Measurements from ENCODE around the gene TAS2R43.
"Not testable (repeated sequence)": the region's sequence is repeated elsewhere in the genome, so short reads cannot be mapped to it uniquely, and the experiment has no call there.

TAS2R43 gene

DNA sequence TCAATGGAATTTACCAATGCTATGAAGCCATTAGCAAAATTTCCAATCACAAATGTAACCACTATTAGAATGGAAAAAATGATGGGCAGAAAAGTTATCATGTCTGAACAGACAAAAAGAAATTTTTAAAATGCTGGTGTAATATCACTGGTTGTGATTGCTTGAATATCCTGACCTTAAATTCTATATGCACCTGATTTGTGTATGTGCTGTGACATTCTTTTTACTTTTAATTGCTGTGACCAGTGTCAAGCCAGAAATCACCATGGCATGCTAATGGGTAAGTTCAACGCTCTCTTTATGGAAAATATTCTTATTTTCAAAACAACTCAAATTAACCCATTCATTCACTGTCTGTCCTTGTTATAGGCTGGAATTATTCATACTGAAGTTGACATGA is 29.9 kb downstream of the TAS2R43 start, which contains the start of gene TAS2R46:
TSS of gene TAS2R46 (minus strand) at position 101 of the 400 bp plus-strand sequence. CDS start at position 101, 0 bp downstream.
- in situ Hi-C loops (cut with MboI; ENCODE audit: low sequenced_read_pairs) = not testable (repeated sequence)

DNA sequence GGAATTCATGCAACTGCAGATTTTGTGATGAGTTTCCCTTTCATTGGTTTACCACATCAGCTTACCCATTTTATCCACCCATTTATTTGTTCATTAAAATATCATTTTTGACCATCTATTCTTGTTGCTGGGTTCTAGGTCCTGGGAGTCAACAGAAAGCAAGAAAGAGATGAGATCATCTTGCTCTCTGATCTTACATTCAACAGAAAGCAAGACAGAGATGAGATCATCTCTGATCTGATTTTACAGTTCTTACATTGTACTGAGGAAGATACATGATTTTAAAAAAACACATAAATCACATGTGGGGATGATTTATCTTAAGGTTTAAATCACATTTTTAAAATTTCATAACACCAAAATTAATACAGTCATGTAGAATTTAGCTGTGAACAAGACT is 32.3 kb downstream of the TAS2R43 start:
- in situ Hi-C loops (cut with MboI; ENCODE audit: low sequenced_read_pairs) = no loop called here

DNA sequence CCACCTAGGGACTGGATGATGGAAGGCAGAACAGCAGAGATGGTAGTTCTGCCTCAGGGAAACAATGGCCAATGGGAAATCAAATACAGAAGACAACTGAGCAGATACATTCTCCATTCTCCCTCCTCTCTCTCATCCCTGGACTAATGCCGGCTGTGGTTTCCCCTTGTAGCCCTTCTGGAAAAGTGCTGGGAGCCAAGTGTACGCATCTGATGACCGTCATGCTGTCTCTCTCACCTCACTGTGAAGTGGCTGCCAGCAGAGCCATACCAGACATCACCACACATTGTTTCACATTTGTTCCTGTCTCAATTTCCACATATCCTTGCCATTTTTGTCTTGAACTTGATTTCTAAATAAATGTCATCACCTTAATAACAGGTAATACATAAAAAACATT is 33.1 kb downstream of the TAS2R43 start:
- in situ Hi-C loops (cut with MboI; ENCODE audit: low sequenced_read_pairs) = no loop called here

DNA sequence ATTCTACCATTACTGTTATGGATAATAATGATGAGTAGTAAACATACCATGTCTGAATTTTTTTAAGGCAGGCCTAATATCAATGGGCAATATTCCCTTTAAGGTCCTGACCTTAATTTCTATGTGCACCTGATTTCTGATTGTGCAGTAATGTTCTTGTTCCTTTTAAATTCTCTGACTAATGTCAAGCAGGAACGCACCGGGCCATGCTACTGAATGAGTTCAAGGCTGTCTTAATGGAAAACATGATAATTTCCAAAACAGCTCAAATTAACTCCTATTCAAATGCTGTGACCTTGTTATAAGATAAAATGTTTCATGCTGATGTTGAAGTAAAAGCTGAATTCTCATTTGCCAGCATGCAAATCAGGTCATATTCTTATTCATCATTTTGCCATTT is 36.8 kb downstream of the TAS2R43 start:
- in situ Hi-C loops (cut with MboI; ENCODE audit: low sequenced_read_pairs) = no loop called here

DNA sequence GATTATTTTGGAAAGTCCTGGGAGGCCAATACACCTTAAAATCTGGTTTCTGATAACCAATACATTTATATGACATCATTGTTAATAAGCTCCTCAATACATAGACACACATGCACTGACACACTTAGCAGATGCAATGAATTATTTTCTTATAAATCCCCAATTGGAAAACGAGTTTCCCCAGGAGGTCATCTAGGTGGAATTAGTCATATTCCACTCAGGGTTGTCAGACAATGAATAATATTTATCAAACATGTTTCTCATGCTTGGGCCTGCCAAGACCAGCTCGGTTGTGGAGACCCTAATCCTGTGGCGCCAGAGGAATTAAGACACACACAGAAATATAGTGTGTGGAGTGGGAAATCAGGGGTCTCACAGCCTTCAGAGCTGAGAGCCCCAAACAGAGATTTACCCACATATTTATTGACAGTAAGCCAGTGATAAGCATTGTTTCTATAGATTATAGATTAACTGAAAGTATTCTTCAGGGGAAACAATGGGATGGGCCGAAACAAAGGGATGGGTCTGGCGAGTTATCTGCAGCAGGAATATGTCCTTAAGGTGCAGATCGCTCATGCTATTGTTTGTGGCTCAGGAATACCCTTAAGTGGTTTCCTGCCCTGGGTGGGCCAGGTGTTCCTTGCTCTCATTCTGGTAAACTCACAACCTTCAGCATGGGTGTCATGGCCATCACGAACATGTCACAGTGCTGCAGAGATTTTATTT is 42.1 kb downstream of the TAS2R43 start:
- in situ Hi-C loops (cut with MboI; ENCODE audit: low sequenced_read_pairs) = not testable (repeated sequence)

DNA sequence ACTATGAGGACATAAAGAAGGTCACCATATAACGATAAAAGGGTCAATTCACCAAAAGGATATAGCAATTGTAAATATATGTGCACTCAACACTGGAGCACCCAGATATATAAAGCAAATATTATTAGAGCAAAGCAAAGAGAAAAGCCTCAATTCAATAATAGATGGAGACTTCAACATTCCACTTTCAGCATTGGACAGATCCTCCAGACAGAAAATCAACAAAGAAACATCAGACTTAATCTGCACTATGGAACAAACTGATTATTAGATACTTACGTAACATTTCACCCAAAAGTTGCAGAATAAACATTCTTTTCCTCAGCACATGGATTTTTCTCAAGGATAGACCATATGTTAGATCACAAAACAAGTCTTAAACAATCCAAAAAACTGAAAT is 50.7 kb downstream of the TAS2R43 start:
- in situ Hi-C loops (cut with MboI; ENCODE audit: low sequenced_read_pairs) = not testable (repeated sequence)
